ENCODE data around the gene NAA10.

NAA10 gene

DNA sequence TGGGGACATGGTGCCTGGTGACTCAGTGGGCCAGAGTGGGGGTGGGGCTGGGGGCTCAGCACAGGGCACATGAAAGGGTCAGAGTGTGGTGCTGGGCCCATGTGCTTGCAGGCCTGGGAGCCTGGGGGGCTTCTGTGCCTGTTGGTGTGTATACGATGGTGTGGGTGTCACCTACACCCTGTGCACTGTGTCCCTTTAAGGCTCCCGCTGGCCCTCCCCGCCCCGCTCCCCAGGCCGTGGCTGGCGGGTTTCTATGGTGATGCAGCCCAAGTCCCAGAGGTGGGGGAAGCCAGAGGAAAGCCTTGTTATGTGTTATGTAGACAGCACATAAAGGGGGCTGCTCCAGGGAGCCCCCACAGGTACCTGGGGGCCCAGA lies 54.4 kb downstream of the NAA10 start:
- Histone ChIP-seq H3K9ac (ENCODE audit: low read length) (no peak overlapping the region), H3K4me1 (ENCODE audit: control insufficient read depth, insufficient read depth, low read length) (peaks cover 75% of the 10 kb centered on the region), H3K27ac (ENCODE audit: low read depth, low read length) (no peak overlapping the region), H3K36me3 (ENCODE audit: control insufficient read depth, insufficient read depth, low read length) (no peaks in the 10 kb centered on the region), H3K27me3 (ENCODE audit: control insufficient read depth, insufficient read depth, low read length) (peaks cover 44% of the 10 kb centered on the region), H3K4me3 (ENCODE audit: low read depth, low read length) (no peak overlapping the region), H3K9me3 (ENCODE audit: control insufficient read depth, insufficient read depth, low read depth, low read length) (peaks cover 9% of the 10 kb centered on the region; the same call in 1 of the 2 replicates)

GRCh38 chrX:153879741-153880439 lies 54.9 kb downstream of the NAA10 start:
- Histone ChIP-seq H3K36me3 (ENCODE audit: control insufficient read depth, insufficient read depth, low read length) (no peaks in the 10 kb centered on the region), H3K27me3 (ENCODE audit: control insufficient read depth, insufficient read depth, low read length) (peaks cover 39% of the 10 kb centered on the region), H3K4me3 (ENCODE audit: low read depth, low read length) (peak overlapping the region; percentile 43), H3K4me1 (ENCODE audit: control insufficient read depth, insufficient read depth, low read length) (peaks cover 75% of the 10 kb centered on the region), H3K9ac (ENCODE audit: low read length) (peak overlapping the region; percentile 1), H3K9me3 (ENCODE audit: control insufficient read depth, insufficient read depth, low read depth, low read length) (peaks cover 9% of the 10 kb centered on the region; the same call in 1 of the 2 replicates), H3K27ac (ENCODE audit: low read depth, low read length) (no peak overlapping the region)
